HG03457 (cell line): Measurements from ENCODE around the gene RNASEH1.
"Not testable (repeated sequence)": the region's sequence is repeated elsewhere in the genome, so short reads cannot be mapped to it uniquely, and the experiment has no call there.

Source experiments
- ATAC-seq: cut with Tn5 transposase; IDR thresholded peaks from one replicate; pipeline ENCODE4 v1.9.1; 2021; ENCODE audit warnings: moderate number of reproducible peaks; ENCODE audit not compliant: unreplicated experiment

The RNASEH1 gene

DNA sequence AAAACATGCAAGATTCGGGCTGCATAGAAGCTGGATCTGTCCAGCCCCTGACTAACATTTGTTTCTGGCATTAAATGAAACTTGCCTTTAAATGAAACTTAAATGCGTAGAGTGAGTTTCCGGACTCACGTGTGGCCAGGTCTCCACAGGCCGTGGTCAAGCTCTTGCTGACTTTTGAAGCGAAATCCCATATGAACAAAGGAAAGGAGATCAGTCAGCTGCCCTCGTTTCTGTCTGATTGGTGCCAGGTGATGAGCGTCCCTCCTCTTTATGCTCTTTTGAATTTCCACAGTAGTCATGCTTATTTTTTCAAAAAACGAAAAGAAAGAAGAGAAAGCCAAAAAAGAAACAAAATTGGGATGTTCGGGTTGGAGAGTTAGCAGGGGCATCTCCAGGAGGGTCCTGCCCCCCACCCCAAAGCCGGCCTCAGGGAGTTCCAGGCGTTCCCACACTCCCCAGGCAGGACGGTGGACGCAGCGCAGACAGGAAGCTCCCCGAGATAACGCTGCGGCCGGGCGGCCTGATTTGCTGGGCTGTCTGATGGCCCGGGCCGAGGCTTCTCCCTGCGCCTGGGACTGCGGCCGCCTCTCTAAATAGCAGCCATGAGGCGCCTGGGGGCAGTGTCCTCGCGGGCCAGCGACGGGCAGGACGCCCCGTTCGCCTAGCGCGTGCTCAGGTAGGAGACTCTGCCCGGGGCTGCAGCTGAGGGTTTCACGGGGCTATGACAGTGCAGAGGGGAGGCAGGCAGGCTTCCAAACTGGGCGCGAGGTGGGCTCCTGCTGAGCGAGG lies 36.6 kb upstream of the RNASEH1 start, which contains the start of gene COLEC11:
TSS of gene COLEC11 (plus strand) at position 620 of the 789 bp plus-strand sequence. CDS start 9,229 bp downstream, outside the sequence.
- ATAC-seq = no peak

DNA sequence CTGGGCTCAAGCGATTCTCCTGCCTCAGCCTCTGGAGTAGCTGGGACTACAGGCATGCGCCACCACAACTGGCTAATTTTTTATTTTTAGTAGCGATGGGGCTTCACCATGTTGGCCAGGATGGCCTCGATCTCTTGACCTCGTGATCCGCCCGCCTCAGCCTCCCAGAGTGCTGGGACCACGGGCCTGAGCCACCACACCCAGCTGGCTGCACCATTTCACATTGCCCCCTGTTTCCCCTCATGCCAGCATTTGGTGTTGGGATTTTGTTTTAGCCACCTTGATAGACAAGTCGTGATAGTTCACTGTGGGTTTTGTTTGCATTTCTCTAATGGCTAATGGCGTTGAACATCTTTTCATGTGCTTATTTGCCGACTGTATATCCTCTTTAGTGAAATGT lies 31.0 kb upstream of the RNASEH1 start:
- ATAC-seq = no peak

- ATAC-seq = no peak
Measured at GRCh38 chr2:3588084-3588483, 30.0 kb upstream of the RNASEH1 start.

- no peak for ATAC-seq
Measured at GRCh38 chr2:3587432-3587831, 29.3 kb upstream of the RNASEH1 start.

- ATAC-seq = no peak
Measured at GRCh38 chr2:3587021-3587420, 28.9 kb upstream of the RNASEH1 start.

- ATAC-seq = no peak
Measured at GRCh38 chr2:3586220-3586619, 28.1 kb upstream of the RNASEH1 start.

GRCh38 chr2:3585261-3586109 lies 27.4 kb upstream of the RNASEH1 start:
- no peak for ATAC-seq

DNA sequence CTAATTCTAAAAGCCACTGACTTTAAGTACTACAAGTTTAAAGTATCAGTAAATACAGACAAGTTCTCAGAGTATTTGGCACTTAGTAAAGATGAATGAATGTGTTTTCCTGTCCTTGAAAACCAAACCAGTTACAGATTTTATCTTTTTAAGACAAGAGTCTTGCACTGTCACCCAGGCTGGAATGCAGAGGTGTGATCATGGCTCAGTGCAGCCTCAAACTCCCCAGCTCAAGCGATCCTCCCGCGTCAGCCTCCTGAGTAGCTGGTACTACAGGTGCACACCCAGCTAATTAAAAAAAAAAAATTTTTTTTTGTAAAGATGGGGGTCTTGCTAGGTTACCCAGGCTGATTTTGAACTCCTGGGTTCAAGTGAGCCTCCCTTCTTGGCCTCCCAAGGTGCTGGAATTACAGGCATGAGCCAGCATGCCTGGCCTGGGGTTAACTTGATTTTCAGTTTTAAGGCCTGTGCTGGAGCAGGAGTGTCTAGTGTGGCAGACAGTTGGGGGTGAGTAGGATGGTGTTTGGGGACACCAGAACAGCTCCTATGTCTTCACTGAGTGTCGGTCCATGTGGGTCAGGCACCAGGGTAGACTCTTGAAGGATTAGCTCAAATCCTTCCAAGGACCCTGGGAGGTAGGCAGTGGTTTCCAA lies 26.6 kb upstream of the RNASEH1 start:
- no peak for ATAC-seq

DNA sequence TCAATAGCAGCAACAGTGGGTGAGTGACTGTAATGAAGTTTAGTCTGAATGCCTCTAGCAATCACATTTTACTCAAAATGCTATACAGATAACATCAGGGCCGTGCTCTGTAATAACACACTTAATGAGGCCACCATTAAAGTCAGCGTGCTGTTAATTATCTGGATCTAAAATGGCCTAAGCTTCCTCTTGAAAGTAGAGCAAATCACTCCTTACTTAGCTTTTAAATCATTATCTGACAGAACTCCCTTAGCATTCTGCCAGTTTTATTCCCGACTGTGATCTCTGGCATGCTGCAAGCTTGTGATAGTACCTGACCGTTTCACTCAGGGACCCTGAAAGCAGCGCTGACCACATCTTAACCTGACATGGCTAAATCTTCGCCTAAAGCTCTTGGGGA lies 25.9 kb upstream of the RNASEH1 start:
- no peak for ATAC-seq

- no peak for ATAC-seq
Measured at GRCh38 chr2:3581367-3582262, 23.5 kb upstream of the RNASEH1 start.

- no peak for ATAC-seq
Measured at GRCh38 chr2:3580449-3580848, 22.3 kb upstream of the RNASEH1 start.

DNA sequence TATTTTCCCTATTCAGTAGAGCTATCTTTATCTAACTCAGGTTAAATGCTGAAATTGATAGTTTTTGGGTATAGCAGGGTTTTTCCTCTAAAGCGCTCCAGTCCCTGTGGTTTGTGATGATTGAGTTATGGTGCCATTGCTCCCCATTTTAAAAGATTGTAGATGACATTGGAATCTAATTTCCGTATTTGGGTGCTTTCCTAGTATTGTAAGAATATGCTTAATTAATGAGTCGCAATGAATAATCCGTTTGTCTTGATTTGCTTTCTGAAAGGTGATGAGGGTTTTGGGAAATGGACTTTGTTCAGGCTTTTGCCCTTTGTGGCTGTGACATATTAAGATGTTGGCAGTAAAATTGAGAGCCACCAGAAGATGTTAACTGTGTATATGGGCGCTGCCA lies 20.9 kb upstream of the RNASEH1 start:
- no peak for ATAC-seq

DNA sequence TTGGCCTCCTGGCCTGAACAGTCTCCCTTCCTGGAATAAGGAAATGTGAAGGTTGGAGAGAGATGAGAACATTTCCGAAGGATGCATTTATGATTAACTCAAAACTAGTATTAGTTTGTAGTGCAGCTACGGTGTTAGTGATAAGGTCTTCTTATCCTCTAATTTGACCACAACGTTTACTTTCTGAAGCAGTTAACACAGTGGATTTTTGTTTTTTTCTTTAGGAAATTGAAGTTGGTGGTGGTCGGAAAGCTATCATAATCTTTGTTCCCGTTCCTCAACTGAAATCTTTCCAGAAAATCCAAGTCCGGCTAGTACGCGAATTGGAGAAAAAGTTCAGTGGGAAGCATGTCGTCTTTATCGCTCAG lies 18.1 kb upstream of the RNASEH1 start:
- ATAC-seq = not testable (repeated sequence)

DNA sequence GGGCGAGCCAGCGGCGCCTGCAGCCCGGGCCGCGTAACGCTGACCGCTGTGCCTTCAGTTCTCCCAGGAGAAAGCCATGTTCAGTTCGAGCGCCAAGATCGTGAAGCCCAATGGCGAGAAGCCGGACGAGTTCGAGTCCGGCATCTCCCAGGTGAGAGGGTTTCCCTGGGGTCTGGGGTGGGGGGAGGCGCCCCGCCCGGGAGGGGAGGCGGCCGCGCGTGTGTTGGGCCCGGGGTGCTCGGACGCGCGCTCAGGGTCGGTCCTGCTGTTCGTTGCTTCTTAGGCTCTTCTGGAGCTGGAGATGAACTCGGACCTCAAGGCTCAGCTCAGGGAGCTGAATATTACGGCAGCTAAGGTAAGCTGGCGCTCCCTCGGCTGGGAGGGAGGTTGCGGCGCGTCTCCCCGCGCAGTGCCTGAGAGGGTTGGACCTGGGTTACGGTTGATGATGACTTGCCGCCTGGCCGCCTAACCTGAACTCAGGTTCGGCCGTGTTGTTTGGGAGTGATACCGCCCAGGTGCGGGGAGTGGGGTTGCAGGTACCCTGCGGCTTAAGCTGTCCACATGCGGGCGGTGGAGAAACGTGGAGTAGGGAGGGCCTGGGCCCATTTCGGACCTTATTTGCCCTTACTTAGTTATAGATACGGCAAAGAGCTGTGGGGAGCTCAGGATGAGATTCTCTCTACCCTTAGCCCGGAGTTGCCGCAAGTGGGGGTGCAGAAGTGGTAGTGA lies 17.6 kb upstream of the RNASEH1 start:
- peak; percentile 13 for ATAC-seq

DNA sequence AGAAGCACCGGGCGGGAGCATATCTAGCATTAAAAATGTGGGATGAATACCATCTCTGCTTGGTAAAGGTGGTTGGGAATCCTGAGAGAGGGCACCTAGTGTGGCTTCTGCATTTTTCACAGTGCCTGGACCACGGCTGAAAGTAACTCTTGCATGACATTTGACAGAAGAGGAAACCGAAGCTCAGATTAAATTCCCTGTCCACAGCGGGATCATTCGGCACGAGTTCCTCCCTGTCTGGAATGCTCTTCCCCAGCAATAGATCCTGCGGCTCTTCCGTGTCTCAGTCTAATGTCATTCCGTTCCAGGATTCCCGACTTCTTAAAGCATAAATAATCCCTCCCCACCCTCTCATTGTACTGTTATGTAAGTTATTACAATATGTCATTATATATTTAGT lies 16.0 kb upstream of the RNASEH1 start:
- ATAC-seq = no peak

- ATAC-seq = no peak
Measured at GRCh38 chr2:3572620-3573019, 14.5 kb upstream of the RNASEH1 start.

DNA sequence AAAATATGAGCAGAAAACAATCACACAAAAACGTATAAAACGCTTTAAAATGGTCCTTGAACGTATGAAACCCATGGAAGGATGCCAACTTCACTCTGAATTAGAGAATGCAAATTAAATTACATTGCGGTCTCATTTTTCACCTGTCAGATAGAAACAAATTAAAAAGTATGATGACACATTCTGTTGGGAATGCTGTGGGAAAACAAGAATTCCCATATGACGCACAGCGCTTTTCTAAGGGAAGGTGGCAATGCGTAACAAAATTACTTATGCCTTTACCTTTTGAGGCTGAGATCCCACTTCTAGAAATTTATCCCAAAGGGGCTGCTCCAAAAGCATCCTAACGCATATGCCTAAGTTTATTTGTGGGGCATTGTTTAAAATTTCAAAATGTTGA lies 13.2 kb upstream of the RNASEH1 start:
- no peak for ATAC-seq

- not testable (repeated sequence) for ATAC-seq
Measured at GRCh38 chr2:3569656-3570055, 11.5 kb upstream of the RNASEH1 start.

GRCh38 chr2:3566806-3567205 lies 8.7 kb upstream of the RNASEH1 start:
- no peak for ATAC-seq

DNA sequence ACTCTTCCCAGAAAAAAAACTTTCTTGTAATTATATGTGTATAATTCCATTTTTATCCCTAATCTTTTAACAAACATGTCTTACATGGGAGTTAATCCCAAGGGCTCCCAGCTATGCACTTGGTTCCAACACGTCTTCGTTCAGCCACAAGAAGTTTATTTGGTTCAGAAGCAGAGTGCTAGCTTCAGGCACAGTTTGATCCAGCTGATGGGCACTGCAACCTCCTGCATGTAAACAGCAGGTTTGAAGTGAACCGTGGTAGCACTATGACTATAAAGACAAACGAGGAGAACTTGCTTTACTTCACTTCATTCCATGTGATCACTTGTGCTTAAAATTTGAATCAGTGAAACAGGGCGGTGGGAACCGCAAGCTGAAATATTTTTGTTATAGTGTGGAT lies 7.0 kb upstream of the RNASEH1 start:
- ATAC-seq = no peak
